K562 (cell line): ENCODE data around the gene CELF4. TPM values are rescaled to one million over a fixed set of nuclear protein-coding genes. Genes with fewer than 3 reads are reported as not detected.

Experiments used
- ATAC-seq: fragments of 200-7000 bp; cut with Tn5 transposase; 3 replicates; pipeline ENCODE4 v1.9.1; 2020; ENCODE audit warnings: moderate library complexity
- BruUV-seq: library from RNA; stranded (reverse); fragments of 400-500 nt; replicated peaks from 2 replicates; lab custom pipeline; 2021; lab: Mats Ljungman, UMichigan
- CTCF ChIA-PET: fragments of 300-600 bp; formaldehyde crosslinking; extraction: SDS; loops from one replicate; lab custom pipeline; 2021; ENCODE audit warnings: low intra/inter-chr PET ratio; lab: Yijun Ruan, JAX
- POLR2A ChIA-PET: fragments of 300-600, 350-650 bp; sonication (Branson Sonifier 250); formaldehyde crosslinking; extraction: SDS; loops from one replicate; lab custom pipeline; 2021; ENCODE audit warnings: antibody characterized with exemption, inconsistent platforms; lab: Yijun Ruan, JAX
- DNase-seq, 4 experiments: peaks; one replicate each; pipeline versions ENCODE4 v3.0.0 to v3.0.0-alpha.2; 2011 to 2018; ENCODE audit warnings: low spot score in 3 of 4, mixed read lengths in 3 of 4; ENCODE audit errors: extremely low read depth in 1 of 4
- FAIRE-seq: peaks from 2 replicates; lab custom pipeline; 2011; peaks lifted over from hg19 to GRCh38; lab: Jason Lieb, UNC
- H2AFZ ChIP-seq: 2 replicates; pipeline ENCODE4 v1.6.0; 2011; ENCODE audit warnings: low read depth, low read length, control low read depth, inconsistent platforms
- H3K27ac ChIP-seq: fragments of 200-600 bp; 3 replicates; pipeline ENCODE4 v1.8.0; 2011; ENCODE audit warnings: low read depth, mild to moderate bottlenecking, control low read depth, inconsistent platforms, low read length, moderate library complexity, mixed read lengths; ENCODE audit errors: extremely low read depth
- H3K27me3 ChIP-seq, 2 experiments: fragments of 300-600 bp in 1 of 2; 2 replicates in 1 of 2; 3 replicates in 1 of 2; pipeline versions ENCODE4 v1.6.0 to v1.8.0; 2011; ENCODE audit warnings: inconsistent platforms in 2 of 2, low read length in 2 of 2, mild to moderate bottlenecking in 1 of 2, mixed read lengths in 1 of 2, moderate library complexity in 1 of 2; ENCODE audit not compliant: control insufficient read depth in 2 of 2, insufficient read depth in 2 of 2
- H3K36me3 ChIP-seq: fragments of 300-600 bp; 3 replicates; pipeline ENCODE4 v1.8.0; 2011; ENCODE audit warnings: mild to moderate bottlenecking, low read length, inconsistent platforms; ENCODE audit not compliant: control insufficient read depth, insufficient read depth
- H3K4me1 ChIP-seq, 2 experiments: fragments of 200-600 bp in 1 of 2; replicated peaks in 1 of 2; 2 replicates in 1 of 2; 3 replicates in 1 of 2; pipeline versions ENCODE4 v1.5.1 to v1.8.0; 2011; ENCODE audit warnings: inconsistent platforms in 2 of 2, low read length in 2 of 2, mild to moderate bottlenecking in 1 of 2, mixed read lengths in 1 of 2, moderate library complexity in 1 of 2; ENCODE audit not compliant: control insufficient read depth in 2 of 2, insufficient read depth in 2 of 2
- H3K4me2 ChIP-seq: 2 replicates; pipeline ENCODE4 v1.6.1; 2011; ENCODE audit warnings: low read length, control low read depth, inconsistent platforms, mixed read lengths; ENCODE audit not compliant: insufficient read depth
- H3K4me3 ChIP-seq: fragments of 200-600 bp; sonication (generic), shearing (Covaris generic); 2 replicates; pipeline ENCODE4 v1.5.1; 2016; ENCODE audit warnings: control low read depth, inconsistent platforms
- H3K79me2 ChIP-seq: fragments of 200-600 bp; 3 replicates; pipeline ENCODE4 v1.8.0; 2011; ENCODE audit warnings: low read length, inconsistent platforms; ENCODE audit not compliant: control insufficient read depth, insufficient read depth
- H3K9ac ChIP-seq, 2 experiments: 2 replicates each; pipeline versions ENCODE4 v1.6.0 to v1.6.1; 2011; ENCODE audit warnings: low read depth in 2 of 2, low read length in 2 of 2, control low read depth in 1 of 2, inconsistent platforms in 1 of 2, mild to moderate bottlenecking in 1 of 2, mixed read lengths in 1 of 2; ENCODE audit not compliant: insufficient read depth in 1 of 2
- H3K9me1 ChIP-seq: one replicate; pipeline ENCODE4 v1.6.0; 2011; ENCODE audit warnings: inconsistent platforms, mild to moderate bottlenecking, low read length, moderate library complexity; ENCODE audit not compliant: control insufficient read depth, insufficient read depth
- H3K9me3 ChIP-seq: replicated peaks from 2 replicates; pipeline ENCODE4 v1.5.1; 2011; ENCODE audit warnings: low read depth, low read length, inconsistent platforms; ENCODE audit not compliant: control insufficient read depth, insufficient read depth
- H4K20me1 ChIP-seq: replicated peaks from 2 replicates; pipeline ENCODE4 v1.6.1; 2011; ENCODE audit warnings: low read length, inconsistent platforms, mixed read lengths; ENCODE audit not compliant: control insufficient read depth, insufficient read depth
- DEAF1 ChIP-seq: fragments of 450-650 bp; formaldehyde crosslinking; IDR thresholded peaks from 2 replicates; pipeline ENCODE4 v1.4.0; 2020; ENCODE audit warnings: mild to moderate bottlenecking, moderate library complexity
- DIDO1 ChIP-seq: fragments of 450-650 bp; IDR thresholded peaks from 2 replicates; pipeline ENCODE4 v1.6.1; 2016; ENCODE audit warnings: low read depth, missing biosample characterization, missing genetic modification characterization
- HDAC2 ChIP-seq: fragments of 450-650 bp; IDR thresholded peaks from 2 replicates; pipeline ENCODE4 v1.6.1; 2016; ENCODE audit warnings: mild to moderate bottlenecking
- JUN ChIP-seq, 2 experiments: sonication (generic) in 1 of 2; formaldehyde crosslinking in 1 of 2; IDR thresholded peaks; 2 replicates each; pipeline versions ENCODE4 v1.6.1 to v1.8.0; 2012 to 2022; ENCODE audit warnings: borderline replicate concordance in 2 of 2, mild to moderate bottlenecking in 2 of 2, improper control_type of control experiment in 1 of 2, low read depth in 1 of 2, low read length in 1 of 2, missing genetic modification reagents in 1 of 2
- PYGO2 ChIP-seq: fragments of 450-650 bp; IDR thresholded peaks from 2 replicates; pipeline ENCODE4 v1.6.1; 2016; ENCODE audit warnings: mild to moderate bottlenecking, missing genetic modification characterization, moderate library complexity, missing compliant biosample characterization
- ZC3H11A ChIP-seq: IDR thresholded peaks from 2 replicates; pipeline ENCODE4 v1.6.1; 2012; ENCODE audit warnings: low read depth, low read length, improper control_type of control experiment
- ZFP36 ChIP-seq: fragments of 150-350 bp; IDR thresholded peaks from 2 replicates; pipeline ENCODE4 v1.6.1; 2018; ENCODE audit warnings: low read length, low read depth; ENCODE audit not compliant: partially characterized antibody
- WGBS: fragments of 100-300 bp; shearing (Covaris generic); methylation state at CpG from one replicate; pipeline ENCODE4 v1.1.6; 2016; ENCODE audit warnings: low coverage, mixed read lengths; ENCODE audit not compliant: insufficient coverage; ENCODE audit errors: missing lambda C conversion rate; 5-methylcytosine and 5-hydroxymethylcytosine counted together
- in situ Hi-C: fragments of 300-500 bp; cut with MboI; formaldehyde crosslinking; loops from 4 replicates; pipeline ENCODE4 v1.15.0; 2018; ENCODE audit warnings: inconsistent platforms, mixed read lengths
- intact Hi-C: fragments of 100-400 bp; cut with micrococcal nuclease; formaldehyde crosslinking; loops from 2 replicates; pipeline ENCODE4 v1.14.2; 2022
- polyA plus RNA-seq, 8 experiments: library from polyadenylated mRNA; depleted of rRNA in 4 of 8; stranded (reverse) in 5 of 8; unstranded in 3 of 8; fragments of >200 nt; fragmentation: Nextera tagmentation in 2 of 8; fragmentation: Illumina TruSeq in 1 of 8; extraction: Ambion mirVana in 2 of 8; extraction: Trizol in 1 of 8; gene quantifications; 2 replicates each; pipeline versions ENCODE4 v1.2.1 to v1.2.3, GENCODE V29; 2011 to 2014; ENCODE audit warnings: inconsistent platforms in 1 of 8, missing spikeins in 1 of 8
- total RNA-seq, 7 experiments: library from RNA; depleted of rRNA in 6 of 7; stranded (reverse); fragments of >200 nt in 6 of 7; fragmentation: Illumina TruSeq in 2 of 7; extraction: Trizol in 2 of 7; gene quantifications; 2 replicates each; pipeline versions ENCODE4 v1.2.1 to v1.2.3, GENCODE V29; 2011 to 2021; ENCODE audit warnings: low replicate concordance in 1 of 7

Gene CELF4
- total and polyA plus RNA-seq, 9 of the 15 experiments (the other 6 are each of a cell fraction or from before 2014, with no cell fraction given): 0.04 to 0.24 (median 0.07) TPM; not detected in 3

GRCh38 chr18:37520508-37520907, 45.1 kb downstream of the CELF4 start:
- in situ Hi-C loops: no loop called here
- Histone ChIP-seq H3K4me3 (no peak overlapping the region), H3K4me1 (no peaks in the 10 kb centered on the region), H3K9me1 (no peaks in the 10 kb centered on the region), H3K27me3 (peaks cover 8 to 26% of the 10 kb centered on the region in 2 experiments; a peak in 3 of 5 replicates), H3K27ac (no peak overlapping the region), H4K20me1 (0 out of 2 replicates have a peak, but pooled peaks cover 7% of the 10 kb centered on the region), H3K9me3 (no peaks in the 10 kb centered on the region), H2AFZ (no peak overlapping the region), H3K4me2 (no peak overlapping the region), H3K79me2 (no peaks in the 10 kb centered on the region), H3K36me3 (no peaks in the 10 kb centered on the region), H3K9ac (no peak overlapping the region)
- CTCF ChIA-PET: no interaction called here
- BruUV-seq: no TSS peak
- no peak for FAIRE-seq
- POLR2A ChIA-PET: no interaction called here
- WGBS: 0% methylated on average over 3 of the region's 3 CpGs
- DNase-seq: no peak
- TF ChIP-seq ZFP36 (no peak), HDAC2 (no peak), ZC3H11A (no peak), PYGO2 (tag) (no peak)
- intact Hi-C loops: no loop called here
- no peak for ATAC-seq

- H3K4me2 ChIP-seq: no peak overlapping the region
- no peaks in the 10 kb centered on the region for H3K4me1 ChIP-seq
- no peak for FAIRE-seq
- no peak; the same call in 2 of the 3 replicates for ATAC-seq
- no peaks in the 10 kb centered on the region for H3K36me3 ChIP-seq
- H3K27ac ChIP-seq: no peak overlapping the region
- 0 out of 2 replicates have a peak, but pooled peaks cover 7% of the 10 kb centered on the region for H4K20me1 ChIP-seq
- H3K9ac ChIP-seq: no peak overlapping the region
- BruUV-seq: no TSS peak
- in situ Hi-C loops: no loop called here
- H3K4me3 ChIP-seq: no peak overlapping the region
- CTCF ChIA-PET: no interaction called here
- H3K9me1 ChIP-seq: no peaks in the 10 kb centered on the region
- POLR2A ChIA-PET: interaction anchor here (0.8 kb wide), 1 partner anchor 10 kb away, joined by 4 read pairs; no protein-coding TSS in a partner anchor
- TF ChIP-seq JUN (IDR thresholded peaks at IDR 0.05; ENCODE audit: borderline replicate concordance, low read depth, low read length) (no peak), JUN (CRISPR knock-in tag; IDR thresholded peaks at IDR 0.05; ENCODE audit: borderline replicate concordance) (no peak), DEAF1 (CRISPR knock-in tag) (no peak), DIDO1 (tag) (no peak)
- TF ChIP-seq, all 486 proteins: peak for 0
- H2AFZ ChIP-seq: no peak overlapping the region
- H3K9me3 ChIP-seq: no peaks in the 10 kb centered on the region
- no peak for DNase-seq
- 0% methylated on average over 9 of the region's 9 CpGs for WGBS
- H3K79me2 ChIP-seq: no peaks in the 10 kb centered on the region
- peaks cover 8 to 18% of the 10 kb centered on the region in 2 experiments; a peak in 3 of 5 replicates for H3K27me3 ChIP-seq
- intact Hi-C loops: no loop called here
These were observed 46.0 kb downstream of the CELF4 start for GRCh38 chr18:37519510-37520135.
